ENCODE data around the gene GDPD1.
"Not testable (repeated sequence)": the region's sequence is repeated elsewhere in the genome, so short reads cannot be mapped to it uniquely, and the experiment has no call there.

The GDPD1 gene

GRCh38 chr17:59238906-59239305, 18.6 kb downstream of the GDPD1 start:
- in situ Hi-C loops (cut with MboI; ENCODE audit: low sequenced_read_pairs) = no loop called here

- in situ Hi-C loops (cut with MboI; ENCODE audit: low sequenced_read_pairs) = no loop called here
These were observed 23.8 kb downstream of the GDPD1 start for GRCh38 chr17:59244081-59244480.

- in situ Hi-C loops (cut with MboI; ENCODE audit: low sequenced_read_pairs) = no loop called here
These were observed 34.4 kb downstream of the GDPD1 start for GRCh38 chr17:59254742-59255141.

GRCh38 chr17:59257101-59257500, 36.8 kb downstream of the GDPD1 start:
- in situ Hi-C loops (cut with MboI; ENCODE audit: low sequenced_read_pairs) = no loop called here

GRCh38 chr17:59260722-59261121, 40.4 kb downstream of the GDPD1 start:
- in situ Hi-C loops (cut with MboI; ENCODE audit: low sequenced_read_pairs) = no loop called here

GRCh38 chr17:59266745-59267144, 46.4 kb downstream of the GDPD1 start:
- in situ Hi-C loops (cut with MboI; ENCODE audit: low sequenced_read_pairs) = no loop called here

- in situ Hi-C loops (cut with MboI; ENCODE audit: low sequenced_read_pairs) = no loop called here
These were observed 47.5 kb downstream of the GDPD1 start for GRCh38 chr17:59267776-59268175.

- in situ Hi-C loops (cut with MboI; ENCODE audit: low sequenced_read_pairs) = no loop called here
These were observed 55.3 kb downstream of the GDPD1 start for GRCh38 chr17:59275618-59276017.

GRCh38 chr17:59277031-59277430, 56.7 kb downstream of the GDPD1 start:
- in situ Hi-C loops (cut with MboI; ENCODE audit: low sequenced_read_pairs) = no loop called here

- in situ Hi-C loops (cut with MboI; ENCODE audit: low sequenced_read_pairs) = no loop called here
These were observed 58.1 kb downstream of the GDPD1 start for GRCh38 chr17:59278406-59278805.

GRCh38 chr17:59284317-59284716, 64.0 kb downstream of the GDPD1 start:
- in situ Hi-C loops (cut with MboI; ENCODE audit: low sequenced_read_pairs) = no loop called here

- in situ Hi-C loops (cut with MboI; ENCODE audit: low sequenced_read_pairs) = no loop called here
These were observed 67.1 kb downstream of the GDPD1 start for GRCh38 chr17:59287452-59287851.

- in situ Hi-C loops (cut with MboI; ENCODE audit: low sequenced_read_pairs) = no loop called here
These were observed 67.6 kb downstream of the GDPD1 start for GRCh38 chr17:59287891-59288290.

GRCh38 chr17:59289981-59290301, 69.6 kb downstream of the GDPD1 start:
- in situ Hi-C loops (cut with MboI; ENCODE audit: low sequenced_read_pairs) = no loop called here

GRCh38 chr17:59290302-59290998, 70.1 kb downstream of the GDPD1 start:
- in situ Hi-C loops (cut with MboI; ENCODE audit: low sequenced_read_pairs) = not testable (repeated sequence)

GRCh38 chr17:59292174-59292523, 71.8 kb downstream of the GDPD1 start:
- in situ Hi-C loops (cut with MboI; ENCODE audit: low sequenced_read_pairs) = no loop called here

- in situ Hi-C loops (cut with MboI; ENCODE audit: low sequenced_read_pairs) = no loop called here
These were observed 75.9 kb downstream of the GDPD1 start for GRCh38 chr17:59296190-59296589.

- in situ Hi-C loops (cut with MboI; ENCODE audit: low sequenced_read_pairs) = no loop called here
These were observed 78.2 kb downstream of the GDPD1 start for GRCh38 chr17:59298521-59298920.

- in situ Hi-C loops (cut with MboI; ENCODE audit: low sequenced_read_pairs) = no loop called here
These were observed 79.2 kb downstream of the GDPD1 start for GRCh38 chr17:59299400-59300092.

GRCh38 chr17:59300941-59301340, 80.6 kb downstream of the GDPD1 start:
- in situ Hi-C loops (cut with MboI; ENCODE audit: low sequenced_read_pairs) = no loop called here

- in situ Hi-C loops (cut with MboI; ENCODE audit: low sequenced_read_pairs) = no loop called here
These were observed 84.5 kb downstream of the GDPD1 start for GRCh38 chr17:59304811-59305210.

- in situ Hi-C loops (cut with MboI; ENCODE audit: low sequenced_read_pairs) = loop anchor here (10.0 kb wide), 1 partner anchor 134 kb away; no protein-coding TSS in a partner anchor
These were observed 90.1 kb downstream of the GDPD1 start for GRCh38 chr17:59310263-59310920.

Measured in HL-60/S4 treated with phorbol 12-myristate 13-acetate at 8.2 ng/mL for 4 days and 3 days (cell line).